ENCODE results near the gene RBM33.

DNA sequence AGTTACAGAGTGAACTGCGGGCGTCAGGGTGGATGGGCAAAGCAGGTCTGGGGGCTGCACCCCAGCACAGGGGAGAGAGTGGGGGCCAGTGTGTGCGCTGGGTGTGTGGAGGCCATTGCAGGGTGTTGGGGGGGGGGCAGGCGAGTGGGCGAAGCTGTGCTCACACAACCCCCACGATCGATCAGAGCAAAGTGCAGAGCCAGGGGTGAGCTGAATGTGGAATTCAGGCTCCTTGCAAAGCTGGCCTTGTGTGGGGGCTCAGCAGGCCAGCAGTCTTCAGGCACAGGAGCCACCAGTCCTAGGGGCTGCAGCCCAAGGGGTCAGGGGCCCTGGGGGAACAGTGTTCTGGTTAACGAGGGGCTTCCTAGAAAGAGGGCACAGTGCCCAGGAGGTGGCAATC is 168.7 kb downstream of the RBM33 start:
- no peak for TF ChIP-seq POLR2A (conservative IDR thresholded peaks at IDR 0.05)
- no peak for TF ChIP-seq HMG20A (CRISPR knock-in tag; conservative IDR thresholded peaks at IDR 0.05)
- no peak for TF ChIP-seq ETV6 (IDR thresholded peaks at IDR 0.05; ENCODE audit: borderline replicate concordance in 1 of 2, low read depth in 2 of 2, low read length in 1 of 2)
- TF ChIP-seq ETV6 (CRISPR knock-in tag; IDR thresholded peaks at IDR 0.05; ENCODE audit: borderline replicate concordance): no peak
- no peak for TF ChIP-seq ERF (CRISPR knock-in tag; IDR thresholded peaks at IDR 0.05)
- no peak for TF ChIP-seq ZNF830 (CRISPR knock-in tag; IDR thresholded peaks at IDR 0.05)
- TF ChIP-seq ZNF143 (CRISPR knock-in tag; IDR thresholded peaks at IDR 0.05): no peak
- no peak for TF ChIP-seq POLR2AphosphoS5 (IDR thresholded peaks at IDR 0.05; ENCODE audit: control insufficient read depth, insufficient read depth, low read depth, low read length)
- TF ChIP-seq YY1 (IDR thresholded peaks at IDR 0.05; ENCODE audit: borderline replicate concordance in 1 of 3, control insufficient read depth in 1 of 3, extremely low read depth in 1 of 3, insufficient read depth in 3 of 3, insufficient read length in 1 of 3, insufficient replicate concordance in 2 of 3, low read depth in 1 of 3, low read length in 2 of 3): no peak

All from K562 (cell line).